ENCODE data around the gene CEP152.

DNA sequence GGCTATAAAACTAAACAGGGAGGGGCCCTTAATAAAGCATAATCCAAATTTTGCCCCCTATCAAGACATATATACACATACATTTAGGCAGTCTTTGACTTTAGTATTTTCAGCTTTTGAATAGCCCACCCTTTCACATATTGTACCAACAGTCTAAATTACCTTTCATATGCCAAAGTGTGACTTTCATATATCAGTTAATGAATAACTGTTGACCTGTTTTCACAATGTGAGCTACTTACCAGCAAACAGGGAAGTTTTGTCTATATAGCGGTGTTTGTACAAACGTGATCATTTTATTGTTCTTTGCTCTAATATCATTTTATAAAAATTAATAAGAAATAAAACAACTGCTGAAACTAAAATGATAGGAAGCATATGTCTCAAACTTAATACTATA lies 28.0 kb downstream of the CEP152 start:
- TF ChIP-seq, protein P1, sequence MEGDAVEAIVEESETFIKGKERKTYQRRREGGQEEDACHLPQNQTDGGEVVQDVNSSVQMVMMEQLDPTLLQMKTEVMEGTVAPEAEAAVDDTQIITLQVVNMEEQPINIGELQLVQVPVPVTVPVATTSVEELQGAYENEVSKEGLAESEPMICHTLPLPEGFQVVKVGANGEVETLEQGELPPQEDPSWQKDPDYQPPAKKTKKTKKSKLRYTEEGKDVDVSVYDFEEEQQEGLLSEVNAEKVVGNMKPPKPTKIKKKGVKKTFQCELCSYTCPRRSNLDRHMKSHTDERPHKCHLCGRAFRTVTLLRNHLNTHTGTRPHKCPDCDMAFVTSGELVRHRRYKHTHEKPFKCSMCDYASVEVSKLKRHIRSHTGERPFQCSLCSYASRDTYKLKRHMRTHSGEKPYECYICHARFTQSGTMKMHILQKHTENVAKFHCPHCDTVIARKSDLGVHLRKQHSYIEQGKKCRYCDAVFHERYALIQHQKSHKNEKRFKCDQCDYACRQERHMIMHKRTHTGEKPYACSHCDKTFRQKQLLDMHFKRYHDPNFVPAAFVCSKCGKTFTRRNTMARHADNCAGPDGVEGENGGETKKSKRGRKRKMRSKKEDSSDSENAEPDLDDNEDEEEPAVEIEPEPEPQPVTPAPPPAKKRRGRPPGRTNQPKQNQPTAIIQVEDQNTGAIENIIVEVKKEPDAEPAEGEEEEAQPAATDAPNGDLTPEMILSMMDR (IDR thresholded peaks at IDR 0.05; ENCODE audit: low read depth, low read length), result no peak
- no peak for TF ChIP-seq POLR2A (IDR thresholded peaks at IDR 0.05; ENCODE audit: extremely low read depth, insufficient read length)
- TF ChIP-seq, protein P2, sequence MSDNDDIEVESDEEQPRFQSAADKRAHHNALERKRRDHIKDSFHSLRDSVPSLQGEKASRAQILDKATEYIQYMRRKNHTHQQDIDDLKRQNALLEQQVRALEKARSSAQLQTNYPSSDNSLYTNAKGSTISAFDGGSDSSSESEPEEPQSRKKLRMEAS (IDR thresholded peaks at IDR 0.05; ENCODE audit: low read depth, low read length), result no peak
